H9 (cell line): ENCODE measurements around the gene PTPN13. TPM values are rescaled to one million over a fixed set of nuclear protein-coding genes. Genes with fewer than 3 reads are reported as not detected.

ENCODE experiments used
- DNase-seq: peaks from one replicate; pipeline ENCODE4 v3.0.0-alpha.2; 2017
- H2AFZ ChIP-seq: one replicate; pipeline ENCODE4 v1.6.1; 2013; ENCODE audit warnings: mild to moderate bottlenecking, low read length, control low read depth, moderate library complexity
- H2AK5ac ChIP-seq: 2 replicates; pipeline ENCODE4 v1.6.1; 2013; ENCODE audit warnings: low read length, control low read depth, mixed read lengths; ENCODE audit not compliant: insufficient read length
- H2BK120ac ChIP-seq: one replicate; pipeline ENCODE4 v1.6.1; 2013; ENCODE audit warnings: low read depth, mild to moderate bottlenecking, low read length, control low read depth, inconsistent platforms; ENCODE audit not compliant: poor library complexity, severe bottlenecking
- H2BK12ac ChIP-seq: 2 replicates; pipeline ENCODE4 v1.6.1; 2013; ENCODE audit warnings: low read length, control low read depth, mixed read lengths, low read depth; ENCODE audit not compliant: insufficient read length
- H2BK15ac ChIP-seq: 2 replicates; pipeline ENCODE4 v1.6.1; 2013; ENCODE audit warnings: low read depth, low read length, control low read depth
- H2BK20ac ChIP-seq: one replicate; pipeline ENCODE4 v1.6.1; 2013; ENCODE audit warnings: low read depth, mild to moderate bottlenecking, low read length, control low read depth, inconsistent platforms; ENCODE audit not compliant: poor library complexity, severe bottlenecking
- H2BK5ac ChIP-seq: 2 replicates; pipeline ENCODE4 v1.6.1; 2013; ENCODE audit warnings: low read length, control low read depth, mixed read lengths; ENCODE audit not compliant: insufficient read length
- H3K14ac ChIP-seq: 2 replicates; pipeline ENCODE4 v1.6.1; 2013; ENCODE audit warnings: low read length, control low read depth; ENCODE audit not compliant: insufficient read depth
- H3K18ac ChIP-seq: 2 replicates; pipeline ENCODE4 v1.6.1; 2013; ENCODE audit warnings: low read depth, mild to moderate bottlenecking, mixed read lengths, low read length, control low read depth; ENCODE audit not compliant: insufficient read length
- H3K23ac ChIP-seq: 2 replicates; pipeline ENCODE4 v1.6.1; 2013; ENCODE audit warnings: low read length, control low read depth, mixed read lengths, low read depth; ENCODE audit not compliant: insufficient read length
- H3K23me2 ChIP-seq: 2 replicates; pipeline ENCODE4 v1.6.1; 2013; ENCODE audit warnings: low read depth, mild to moderate bottlenecking, mixed read lengths, low read length, control low read depth; ENCODE audit not compliant: insufficient read length, poor library complexity, severe bottlenecking
- H3K27ac ChIP-seq: 2 replicates; pipeline ENCODE4 v1.5.1; 2013; ENCODE audit warnings: low read length, control low read depth, mixed read lengths, low read depth; ENCODE audit not compliant: insufficient read length
- H3K27me3 ChIP-seq: 2 replicates; pipeline ENCODE4 v1.6.1; 2013; ENCODE audit warnings: low read length, control low read depth, inconsistent platforms; ENCODE audit not compliant: insufficient read depth
- H3K4ac ChIP-seq: 2 replicates; pipeline ENCODE4 v1.6.1; 2013; ENCODE audit warnings: low read depth, mild to moderate bottlenecking, control low read depth, inconsistent platforms, low read length, moderate library complexity
- H3K4me1 ChIP-seq: 2 replicates; pipeline ENCODE4 v1.6.1; 2013; ENCODE audit warnings: low read length, control low read depth, inconsistent platforms; ENCODE audit not compliant: insufficient read depth
- H3K4me2 ChIP-seq: 2 replicates; pipeline ENCODE4 v1.6.1; 2013; ENCODE audit warnings: low read length, control low read depth, mixed read lengths; ENCODE audit not compliant: insufficient read length, insufficient read depth
- H3K56ac ChIP-seq: 2 replicates; pipeline ENCODE4 v1.6.1; 2013; ENCODE audit warnings: low read depth, mild to moderate bottlenecking, mixed read lengths, low read length, control low read depth; ENCODE audit not compliant: insufficient read length
- H3K79me1 ChIP-seq: 2 replicates; pipeline ENCODE4 v1.6.1; 2013; ENCODE audit warnings: low read depth, mild to moderate bottlenecking, moderate library complexity, low read length, control low read depth, inconsistent platforms; ENCODE audit not compliant: insufficient read depth, poor library complexity, severe bottlenecking
- H3K79me2 ChIP-seq: 2 replicates; pipeline ENCODE4 v1.6.1; 2013; ENCODE audit warnings: low read length, control low read depth, inconsistent platforms; ENCODE audit not compliant: insufficient read depth
- H3K9ac ChIP-seq: 2 replicates; pipeline ENCODE4 v1.6.1; 2013; ENCODE audit warnings: low read length, control low read depth, mixed read lengths; ENCODE audit not compliant: insufficient read length; ENCODE audit errors: extremely low read depth
- H3K9me3 ChIP-seq: one replicate; pipeline ENCODE4 v1.6.1; 2013; ENCODE audit warnings: low read depth, low read length, inconsistent platforms; ENCODE audit not compliant: control insufficient read depth
- H3T11ph ChIP-seq: one replicate; pipeline ENCODE4 v1.6.1; 2013; ENCODE audit warnings: mild to moderate bottlenecking, low read length, control low read depth, inconsistent platforms
- H4K20me1 ChIP-seq: one replicate; pipeline ENCODE4 v1.6.1; 2013; ENCODE audit not compliant: control insufficient read depth, insufficient read length, insufficient read depth
- H4K5ac ChIP-seq: 2 replicates; pipeline ENCODE4 v1.6.1; 2013; ENCODE audit warnings: low read depth, mild to moderate bottlenecking, mixed read lengths, low read length, control low read depth; ENCODE audit not compliant: insufficient read length
- H4K8ac ChIP-seq: replicated peaks from 2 replicates; pipeline ENCODE4 v1.6.1; 2013; ENCODE audit warnings: low read length, control low read depth, mixed read lengths, low read depth; ENCODE audit not compliant: insufficient read length
- H4K91ac ChIP-seq: 2 replicates; pipeline ENCODE4 v1.6.1; 2013; ENCODE audit warnings: low read depth, mild to moderate bottlenecking, moderate library complexity, mixed read lengths, low read length, control low read depth; ENCODE audit not compliant: insufficient read length
- H3K27ac Mint-ChIP-seq, 3 experiments: 2 replicates in 2 of 3; 3 replicates in 1 of 3; pipeline ENCODE4 v1.8.0; 2020 to 2021; ENCODE audit warnings: mixed read lengths in 3 of 3, mild to moderate bottlenecking in 1 of 3, moderate library complexity in 1 of 3
- H3K27me3 Mint-ChIP-seq: 2 replicates; pipeline ENCODE4 v1.8.0; 2021; ENCODE audit warnings: low read depth, mild to moderate bottlenecking, moderate library complexity, mixed read lengths
- H3K36me3 Mint-ChIP-seq, 3 experiments: 2 replicates in 2 of 3; 3 replicates in 1 of 3; pipeline ENCODE4 v1.8.0; 2020 to 2021; ENCODE audit warnings: low read depth in 3 of 3, mixed read lengths in 3 of 3; ENCODE audit not compliant: insufficient read depth in 1 of 3
- H3K4me1 Mint-ChIP-seq, 2 experiments: 2 replicates each; pipeline ENCODE4 v1.8.0; 2020; ENCODE audit warnings: mixed read lengths in 2 of 2
- H3K4me3 Mint-ChIP-seq, 2 experiments: 2 replicates in 1 of 2; 3 replicates in 1 of 2; pipeline ENCODE4 v1.8.0; 2020 to 2021; ENCODE audit warnings: mild to moderate bottlenecking in 2 of 2, mixed read lengths in 2 of 2, moderate library complexity in 1 of 2
- H3K9me3 Mint-ChIP-seq, 2 experiments: 2 replicates in 1 of 2; 3 replicates in 1 of 2; pipeline ENCODE4 v1.8.0; 2020; ENCODE audit warnings: mild to moderate bottlenecking in 2 of 2, mixed read lengths in 2 of 2, moderate library complexity in 1 of 2
- CTCF ChIP-seq: fragments of 200-600 bp; sonication (generic); conservative IDR thresholded peaks from 3 replicates; pipeline ENCODE4 v1.8.0; 2021; ENCODE audit warnings: antibody characterized with exemption, mild to moderate bottlenecking
- WGBS: extraction: QIAGEN DNeasy Blood & Tissue Kit; methylation state at CpG from one replicate; pipeline ENCODE4 v1.1.7; 2013; ENCODE audit warnings: missing lambda C conversion rate, low lambda C conversion rate, mixed read lengths; ENCODE audit not compliant: insufficient read length; ENCODE audit errors: extremely low coverage; 5-methylcytosine and 5-hydroxymethylcytosine counted together
- total RNA-seq: library from RNA; stranded (reverse); gene quantifications from 2 replicates; pipeline ENCODE4 v1.2.1, GENCODE V29; 2021

PTPN13 gene
- total RNA-seq, 1 experiment from 2014 or later = 34.9 TPM

GRCh38 chr4:86641516-86642090 is 47.5 kb downstream of the PTPN13 start:
- Histone ChIP-seq H2BK15ac (no peak overlapping the region), H3K79me2 (no peaks in the 10 kb centered on the region), H3K4me2 (no peak overlapping the region), H2BK12ac (no peak overlapping the region), H2AFZ (no peak overlapping the region), H3K27me3 (no peaks in the 10 kb centered on the region), H4K91ac (no peak overlapping the region), H2BK20ac (no peak overlapping the region), H3K14ac (no peak overlapping the region), H3K23me2 (no peaks in the 10 kb centered on the region), H3K9ac (no peak overlapping the region), H3K79me1 (peaks cover 2% of the 10 kb centered on the region), H3K4me1 (no peaks in the 10 kb centered on the region), H3K18ac (no peak overlapping the region), H3T11ph (no peak overlapping the region), H4K5ac (no peak overlapping the region), H2BK5ac (no peak overlapping the region), H2AK5ac (no peak overlapping the region), H3K56ac (no peak overlapping the region), H3K4ac (no peak overlapping the region), H4K8ac (no peak overlapping the region), H3K23ac (no peak overlapping the region), H4K20me1 (no peaks in the 10 kb centered on the region), H2BK120ac (no peak overlapping the region), H3K9me3 (no peaks in the 10 kb centered on the region), H3K27ac (no peak overlapping the region)
- H3K4me1 Mint-ChIP-seq = peaks cover 4 to 7% of the 10 kb centered on the region in 2 experiments
- no peak for TF ChIP-seq CTCF
- H3K4me3 Mint-ChIP-seq = no peak overlapping the region
- no CpG with 5 or more reads among the region's 3 CpGs for WGBS
- DNase-seq = no peak
- H3K27ac Mint-ChIP-seq = no peak overlapping the region
- no peaks in the 10 kb centered on the region for H3K27me3 Mint-ChIP-seq
- H3K36me3 Mint-ChIP-seq = peaks cover 17 to 23% (median 22%) of the 10 kb centered on the region in 3 experiments
- peaks cover 6% of the 10 kb centered on the region in 2 experiments; a peak in 3 of 5 replicates for H3K9me3 Mint-ChIP-seq
